GM23338 (cell line): ENCODE data around the gene CFAP97D2. TPM values are rescaled to one million over a fixed set of nuclear protein-coding genes. Genes with fewer than 3 reads are reported as not detected.

ENCODE experiments used
- ATAC-seq: fragments of 200-7000 bp; cut with Tn5 transposase; 3 replicates; pipeline ENCODE4 v1.9.1; 2020
- DNase-seq: peaks from one replicate; pipeline ENCODE4 v3.0.0-alpha.2; 2015; ENCODE audit warnings: low spot score
- H2AFZ ChIP-seq: fragments of 200-600 bp; sonication (generic); 2 replicates; pipeline ENCODE4 v1.8.0; 2016; ENCODE audit warnings: antibody characterized with exemption, mild to moderate bottlenecking, moderate library complexity
- H3F3A ChIP-seq: fragments of 200-600 bp; sonication (generic); replicated peaks from 2 replicates; pipeline ENCODE4 v1.8.0; 2017; ENCODE audit warnings: antibody characterized with exemption, mixed run types, low read depth
- H3K27ac ChIP-seq: fragments of 200-600 bp; sonication (generic); 2 replicates; pipeline ENCODE4 v1.6.1; 2016; ENCODE audit warnings: low read depth
- H3K27me3 ChIP-seq: fragments of 200-600 bp; sonication (generic); 2 replicates; pipeline ENCODE4 v1.8.0; 2016; ENCODE audit warnings: mild to moderate bottlenecking, mixed run types, moderate library complexity; ENCODE audit not compliant: insufficient read depth
- H3K36me3 ChIP-seq: fragments of 200-600 bp; sonication (generic); 2 replicates; pipeline ENCODE4 v1.8.0; 2016; ENCODE audit warnings: mild to moderate bottlenecking; ENCODE audit not compliant: insufficient read depth
- H3K4me1 ChIP-seq: fragments of 200-600 bp; sonication (generic); 2 replicates; pipeline ENCODE4 v1.8.0; 2016; ENCODE audit warnings: mild to moderate bottlenecking, moderate library complexity; ENCODE audit not compliant: insufficient read depth
- H3K4me2 ChIP-seq: fragments of 200-600 bp; sonication (generic); 2 replicates; pipeline ENCODE4 v1.7.1; 2017; ENCODE audit warnings: mixed run types
- H3K4me3 ChIP-seq: fragments of 200-600 bp; sonication (generic); 2 replicates; pipeline ENCODE4 v1.6.1; 2016; ENCODE audit warnings: mixed run types
- H3K79me2 ChIP-seq: fragments of 200-600 bp; sonication (generic); replicated peaks from 2 replicates; pipeline ENCODE4 v1.8.0; 2017; ENCODE audit warnings: mild to moderate bottlenecking; ENCODE audit not compliant: insufficient read depth
- H3K9me2 ChIP-seq: fragments of 200-600 bp; sonication (generic); 2 replicates; pipeline ENCODE4 v1.8.0; 2017; ENCODE audit not compliant: insufficient read depth
- H4K20me1 ChIP-seq: fragments of 200-600 bp; sonication (generic); replicated peaks from 2 replicates; pipeline ENCODE4 v1.8.0; 2017; ENCODE audit warnings: mild to moderate bottlenecking; ENCODE audit not compliant: insufficient read depth
- H3K27ac Mint-ChIP-seq: 2 replicates; pipeline ENCODE4 v1.8.0; 2020; ENCODE audit warnings: inconsistent platforms, mild to moderate bottlenecking, moderate library complexity, mixed read lengths
- H3K27me3 Mint-ChIP-seq: 3 replicates; pipeline ENCODE4 v1.8.0; 2022; ENCODE audit warnings: low read depth, mild to moderate bottlenecking, moderate library complexity, mixed read lengths, inconsistent platforms; ENCODE audit not compliant: insufficient read depth, poor library complexity
- H3K36me3 Mint-ChIP-seq: 3 replicates; pipeline ENCODE4 v1.8.0; 2021; ENCODE audit warnings: low read depth, mild to moderate bottlenecking, inconsistent platforms, moderate library complexity, mixed read lengths
- H3K4me1 Mint-ChIP-seq: 3 replicates; pipeline ENCODE4 v1.8.0; 2020; ENCODE audit warnings: mild to moderate bottlenecking, inconsistent platforms, mixed read lengths
- H3K4me3 Mint-ChIP-seq: 3 replicates; pipeline ENCODE4 v1.8.0; 2021; ENCODE audit warnings: moderate library complexity, mild to moderate bottlenecking, inconsistent platforms, mixed read lengths
- H3K9me3 Mint-ChIP-seq: 3 replicates; pipeline ENCODE4 v1.8.0; 2020; ENCODE audit warnings: moderate library complexity, mild to moderate bottlenecking, inconsistent platforms, mixed read lengths
- EZH2phosphoT487 ChIP-seq: fragments of 200-600 bp; sonication (generic); IDR thresholded peaks from one replicate; pipeline ENCODE4 v1.8.1; 2018; ENCODE audit warnings: antibody characterized with exemption; ENCODE audit not compliant: unreplicated experiment
- JUNB ChIP-seq: IDR thresholded peaks from one replicate; pipeline ENCODE4 v1.6.1; 2016; ENCODE audit warnings: antibody characterized with exemption; ENCODE audit not compliant: unreplicated experiment
- polyA plus RNA-seq: library from polyadenylated mRNA; unstranded; fragments of >200 nt; fragmentation: Nextera tagmentation; extraction: Ambion mirVana; gene quantifications from 2 replicates; pipeline ENCODE4 v1.2.1, GENCODE V29; 2016
- total RNA-seq: library from RNA; depleted of rRNA; stranded (reverse); fragments of >200 nt; shearing (Covaris generic); gene quantifications from 2 replicates; pipeline ENCODE4 v1.2.3, GENCODE V29; 2014
- TF ChIP-seq, protein P1 (sequence below): fragments of 250-450 bp; sonication (Bioruptor Pico); IDR thresholded peaks from 2 replicates; pipeline ENCODE4 v1.5.0; 2020; ENCODE audit warnings: mild to moderate bottlenecking, moderate library complexity
- TF ChIP-seq, protein P2 (sequence below): IDR thresholded peaks from 2 replicates; pipeline ENCODE4 v1.6.1; 2016; ENCODE audit warnings: antibody characterized with exemption
- TF ChIP-seq, protein P3 (sequence below), 2 experiments: fragments of 200-600 bp in 1 of 2; sonication (generic) in 1 of 2; conservative IDR thresholded peaks; 2 replicates each; pipeline versions ENCODE4 v1.5.1 to v1.6.1; 2016 to 2017; ENCODE audit warnings: antibody characterized with exemption in 2 of 2, low read depth in 2 of 2, mild to moderate bottlenecking in 2 of 2, moderate library complexity in 1 of 2

CFAP97D2 gene
- total and polyA plus RNA-seq, 2 experiments from 2014 or later: not detected

DNA sequence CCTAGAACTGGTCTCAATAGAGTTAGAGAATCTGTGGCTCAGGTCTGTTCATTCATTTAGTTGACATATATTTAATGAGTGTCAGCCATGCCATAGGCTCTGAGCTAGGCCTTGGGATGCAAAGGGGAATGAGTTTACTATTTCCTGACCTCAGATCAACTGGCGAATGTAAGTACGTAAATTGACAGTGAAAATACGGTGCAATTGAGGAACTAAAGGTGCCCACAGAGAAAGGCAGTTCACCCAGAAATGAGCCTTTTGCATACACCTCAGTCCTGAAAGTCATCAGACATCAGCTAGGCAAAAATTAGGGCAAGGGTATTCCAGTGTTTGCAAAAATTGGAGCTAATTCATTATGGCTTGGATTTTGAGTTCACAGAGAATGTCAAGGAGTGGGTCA is 81.8 kb downstream of the CFAP97D2 start (continued):
- TF ChIP-seq, protein P1, sequence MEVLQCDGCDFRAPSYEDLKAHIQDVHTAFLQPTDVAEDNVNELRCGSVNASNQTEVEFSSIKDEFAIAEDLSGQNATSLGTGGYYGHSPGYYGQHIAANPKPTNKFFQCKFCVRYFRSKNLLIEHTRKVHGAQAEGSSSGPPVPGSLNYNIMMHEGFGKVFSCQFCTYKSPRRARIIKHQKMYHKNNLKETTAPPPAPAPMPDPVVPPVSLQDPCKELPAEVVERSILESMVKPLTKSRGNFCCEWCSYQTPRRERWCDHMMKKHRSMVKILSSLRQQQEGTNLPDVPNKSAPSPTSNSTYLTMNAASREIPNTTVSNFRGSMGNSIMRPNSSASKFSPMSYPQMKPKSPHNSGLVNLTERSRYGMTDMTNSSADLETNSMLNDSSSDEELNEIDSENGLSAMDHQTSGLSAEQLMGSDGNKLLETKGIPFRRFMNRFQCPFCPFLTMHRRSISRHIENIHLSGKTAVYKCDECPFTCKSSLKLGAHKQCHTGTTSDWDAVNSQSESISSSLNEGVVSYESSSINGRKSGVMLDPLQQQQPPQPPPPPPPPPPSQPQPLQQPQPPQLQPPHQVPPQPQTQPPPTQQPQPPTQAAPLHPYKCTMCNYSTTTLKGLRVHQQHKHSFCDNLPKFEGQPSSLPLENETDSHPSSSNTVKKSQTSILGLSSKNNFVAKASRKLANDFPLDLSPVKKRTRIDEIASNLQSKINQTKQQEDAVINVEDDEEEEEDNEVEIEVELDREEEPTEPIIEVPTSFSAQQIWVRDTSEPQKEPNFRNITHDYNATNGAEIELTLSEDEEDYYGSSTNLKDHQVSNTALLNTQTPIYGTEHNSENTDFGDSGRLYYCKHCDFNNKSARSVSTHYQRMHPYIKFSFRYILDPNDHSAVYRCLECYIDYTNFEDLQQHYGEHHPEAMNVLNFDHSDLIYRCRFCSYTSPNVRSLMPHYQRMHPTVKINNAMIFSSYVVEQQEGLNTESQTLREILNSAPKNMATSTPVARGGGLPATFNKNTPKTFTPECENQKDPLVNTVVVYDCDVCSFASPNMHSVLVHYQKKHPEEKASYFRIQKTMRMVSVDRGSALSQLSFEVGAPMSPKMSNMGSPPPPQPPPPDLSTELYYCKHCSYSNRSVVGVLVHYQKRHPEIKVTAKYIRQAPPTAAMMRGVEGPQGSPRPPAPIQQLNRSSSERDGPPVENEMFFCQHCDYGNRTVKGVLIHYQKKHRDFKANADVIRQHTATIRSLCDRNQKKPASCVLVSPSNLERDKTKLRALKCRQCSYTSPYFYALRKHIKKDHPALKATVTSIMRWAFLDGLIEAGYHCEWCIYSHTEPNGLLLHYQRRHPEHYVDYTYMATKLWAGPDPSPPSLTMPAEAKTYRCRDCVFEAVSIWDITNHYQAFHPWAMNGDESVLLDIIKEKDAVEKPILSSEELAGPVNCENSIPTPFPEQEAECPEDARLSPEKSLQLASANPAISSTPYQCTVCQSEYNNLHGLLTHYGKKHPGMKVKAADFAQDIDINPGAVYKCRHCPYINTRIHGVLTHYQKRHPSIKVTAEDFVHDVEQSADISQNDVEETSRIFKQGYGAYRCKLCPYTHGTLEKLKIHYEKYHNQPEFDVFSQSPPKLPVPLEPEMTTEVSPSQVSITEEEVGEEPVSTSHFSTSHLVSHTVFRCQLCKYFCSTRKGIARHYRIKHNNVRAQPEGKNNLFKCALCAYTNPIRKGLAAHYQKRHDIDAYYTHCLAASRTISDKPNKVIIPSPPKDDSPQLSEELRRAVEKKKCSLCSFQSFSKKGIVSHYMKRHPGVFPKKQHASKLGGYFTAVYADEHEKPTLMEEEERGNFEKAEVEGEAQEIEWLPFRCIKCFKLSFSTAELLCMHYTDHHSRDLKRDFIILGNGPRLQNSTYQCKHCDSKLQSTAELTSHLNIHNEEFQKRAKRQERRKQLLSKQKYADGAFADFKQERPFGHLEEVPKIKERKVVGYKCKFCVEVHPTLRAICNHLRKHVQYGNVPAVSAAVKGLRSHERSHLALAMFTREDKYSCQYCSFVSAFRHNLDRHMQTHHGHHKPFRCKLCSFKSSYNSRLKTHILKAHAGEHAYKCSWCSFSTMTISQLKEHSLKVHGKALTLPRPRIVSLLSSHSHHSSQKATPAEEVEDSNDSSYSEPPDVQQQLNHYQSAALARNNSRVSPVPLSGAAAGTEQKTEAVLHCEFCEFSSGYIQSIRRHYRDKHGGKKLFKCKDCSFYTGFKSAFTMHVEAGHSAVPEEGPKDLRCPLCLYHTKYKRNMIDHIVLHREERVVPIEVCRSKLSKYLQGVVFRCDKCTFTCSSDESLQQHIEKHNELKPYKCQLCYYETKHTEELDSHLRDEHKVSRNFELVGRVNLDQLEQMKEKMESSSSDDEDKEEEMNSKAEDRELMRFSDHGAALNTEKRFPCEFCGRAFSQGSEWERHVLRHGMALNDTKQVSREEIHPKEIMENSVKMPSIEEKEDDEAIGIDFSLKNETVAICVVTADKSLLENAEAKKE: no peak
- no peak for TF ChIP-seq JUNB
- TF ChIP-seq, protein P2, sequence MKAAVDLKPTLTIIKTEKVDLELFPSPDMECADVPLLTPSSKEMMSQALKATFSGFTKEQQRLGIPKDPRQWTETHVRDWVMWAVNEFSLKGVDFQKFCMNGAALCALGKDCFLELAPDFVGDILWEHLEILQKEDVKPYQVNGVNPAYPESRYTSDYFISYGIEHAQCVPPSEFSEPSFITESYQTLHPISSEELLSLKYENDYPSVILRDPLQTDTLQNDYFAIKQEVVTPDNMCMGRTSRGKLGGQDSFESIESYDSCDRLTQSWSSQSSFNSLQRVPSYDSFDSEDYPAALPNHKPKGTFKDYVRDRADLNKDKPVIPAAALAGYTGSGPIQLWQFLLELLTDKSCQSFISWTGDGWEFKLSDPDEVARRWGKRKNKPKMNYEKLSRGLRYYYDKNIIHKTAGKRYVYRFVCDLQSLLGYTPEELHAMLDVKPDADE: no peak

DNA sequence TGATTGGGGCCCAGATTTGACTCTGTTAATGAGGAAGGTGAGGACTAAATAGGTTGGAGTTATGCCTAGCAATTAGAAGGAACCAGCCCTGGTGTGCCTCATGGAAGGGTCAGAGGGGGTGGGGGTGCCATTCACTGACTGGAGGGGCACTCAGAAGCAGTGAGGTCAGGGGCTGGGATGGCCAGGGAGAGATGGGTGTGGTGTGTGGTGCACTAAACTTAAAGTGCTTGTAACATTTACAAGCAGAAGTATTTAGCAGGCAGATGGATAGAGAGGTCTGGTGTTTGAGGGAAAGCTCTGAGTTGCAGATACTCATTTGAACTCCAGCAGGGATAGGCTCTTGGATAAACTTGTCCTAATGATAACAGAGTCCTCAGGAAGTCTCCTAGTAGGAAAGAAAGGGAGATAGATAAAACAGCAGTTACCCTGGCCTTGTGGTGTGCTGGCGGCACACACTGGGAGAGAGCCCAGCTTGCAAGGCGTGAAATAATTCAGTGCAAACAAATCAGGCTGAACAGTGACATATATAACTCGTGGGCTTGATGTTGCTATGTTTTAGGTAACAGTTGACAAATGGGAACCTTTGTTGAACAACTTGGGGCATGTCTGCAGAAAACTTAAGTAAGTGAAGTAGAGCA is 82.4 kb downstream of the CFAP97D2 start:
- no peak overlapping the region for H3K4me3 ChIP-seq
- Mint-ChIP-seq H3K27me3 (no peaks in the 10 kb centered on the region), H3K9me3 (no peaks in the 10 kb centered on the region), H3K4me3 (no peak overlapping the region), H3K36me3 (peaks cover 91% of the 10 kb centered on the region), H3K4me1 (peaks cover 17% of the 10 kb centered on the region), H3K27ac (no peak overlapping the region)
- no peak overlapping the region for H2AFZ ChIP-seq
- peaks cover 73% of the 10 kb centered on the region for H3K36me3 ChIP-seq
- H3K4me2 ChIP-seq: no peak overlapping the region
- ATAC-seq: no peak
- peaks cover 17% of the 10 kb centered on the region; the same call in 1 of the 2 replicates for H4K20me1 ChIP-seq
- no peaks in the 10 kb centered on the region for H3K27me3 ChIP-seq
- H3K4me1 ChIP-seq: peaks cover 11% of the 10 kb centered on the region
- 0 out of 2 replicates have a peak, but pooled peaks cover 5% of the 10 kb centered on the region for H3F3A ChIP-seq
- no peak for DNase-seq
- H3K9me2 ChIP-seq: no peaks in the 10 kb centered on the region
- no peak overlapping the region for H3K27ac ChIP-seq
- peaks cover 3% of the 10 kb centered on the region; the same call in 1 of the 2 replicates for H3K79me2 ChIP-seq
- no peak for TF ChIP-seq EZH2phosphoT487
- TF ChIP-seq, protein P2: no peak
- TF ChIP-seq, protein P3, sequence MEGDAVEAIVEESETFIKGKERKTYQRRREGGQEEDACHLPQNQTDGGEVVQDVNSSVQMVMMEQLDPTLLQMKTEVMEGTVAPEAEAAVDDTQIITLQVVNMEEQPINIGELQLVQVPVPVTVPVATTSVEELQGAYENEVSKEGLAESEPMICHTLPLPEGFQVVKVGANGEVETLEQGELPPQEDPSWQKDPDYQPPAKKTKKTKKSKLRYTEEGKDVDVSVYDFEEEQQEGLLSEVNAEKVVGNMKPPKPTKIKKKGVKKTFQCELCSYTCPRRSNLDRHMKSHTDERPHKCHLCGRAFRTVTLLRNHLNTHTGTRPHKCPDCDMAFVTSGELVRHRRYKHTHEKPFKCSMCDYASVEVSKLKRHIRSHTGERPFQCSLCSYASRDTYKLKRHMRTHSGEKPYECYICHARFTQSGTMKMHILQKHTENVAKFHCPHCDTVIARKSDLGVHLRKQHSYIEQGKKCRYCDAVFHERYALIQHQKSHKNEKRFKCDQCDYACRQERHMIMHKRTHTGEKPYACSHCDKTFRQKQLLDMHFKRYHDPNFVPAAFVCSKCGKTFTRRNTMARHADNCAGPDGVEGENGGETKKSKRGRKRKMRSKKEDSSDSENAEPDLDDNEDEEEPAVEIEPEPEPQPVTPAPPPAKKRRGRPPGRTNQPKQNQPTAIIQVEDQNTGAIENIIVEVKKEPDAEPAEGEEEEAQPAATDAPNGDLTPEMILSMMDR (conservative IDR thresholded peaks at IDR 0.05; ENCODE audit: low read depth in 2 of 2): no peak
